ENCODE measurements around the gene GRK3.

Gene GRK3

DNA sequence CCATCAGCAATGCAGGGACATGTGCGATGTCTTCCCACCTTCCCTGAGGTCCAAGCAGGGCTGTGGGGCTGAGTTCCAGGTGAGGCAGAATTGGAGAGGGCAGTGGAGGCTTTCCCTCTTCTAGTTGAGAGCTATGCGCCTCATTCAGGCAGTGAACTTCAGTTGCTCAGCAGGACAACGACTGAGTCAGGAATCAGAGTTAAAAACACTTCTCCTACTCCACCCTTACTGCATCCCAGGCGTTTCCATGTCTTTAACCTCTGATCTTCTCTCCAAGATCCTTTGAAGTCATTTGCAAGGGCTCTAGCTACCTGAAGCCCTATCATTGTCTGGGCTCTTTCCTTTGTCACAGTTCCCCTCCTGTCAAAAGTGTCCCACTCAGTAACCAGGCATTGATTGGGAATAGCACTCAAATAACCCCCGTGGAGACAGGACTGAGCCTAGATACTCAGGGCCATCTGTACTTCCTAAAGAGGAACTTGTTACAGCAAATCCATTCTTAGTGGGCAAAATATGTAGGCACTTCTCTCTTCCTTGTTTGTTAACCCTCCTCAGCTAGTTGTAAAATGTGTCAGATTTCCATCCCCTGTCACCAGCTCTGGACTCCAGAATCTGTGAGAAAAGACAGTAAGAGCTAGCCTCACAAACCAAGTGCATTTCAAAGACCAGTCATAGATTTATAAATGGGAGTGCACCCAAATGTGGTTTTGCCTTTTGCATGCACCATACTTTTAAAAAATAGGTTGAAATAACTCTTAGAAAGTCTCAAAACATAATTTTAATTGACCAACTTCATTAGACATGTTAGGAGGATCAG, 105.0 kb downstream of the GRK3 start:
- no peak for DNase-seq

DNA sequence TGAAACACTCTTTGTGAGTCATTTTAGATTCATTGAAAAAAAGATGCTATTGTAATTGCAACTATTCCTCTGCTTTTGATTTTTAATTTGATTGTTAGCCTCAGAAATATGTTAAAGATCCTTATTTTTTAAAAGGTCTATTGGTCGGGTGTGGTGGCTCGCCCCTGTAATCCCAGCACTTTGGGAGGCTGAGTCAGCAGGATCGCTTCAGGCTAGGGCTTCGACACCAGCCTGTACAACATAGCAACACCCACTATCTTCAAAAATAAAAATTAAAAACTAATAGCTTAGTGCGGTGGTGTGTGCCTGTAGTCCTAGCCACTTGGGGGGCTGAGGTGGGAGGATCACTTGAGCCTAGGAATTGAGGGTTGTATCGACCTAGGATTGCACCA, 105.6 kb downstream of the GRK3 start:
- DNase-seq = no peak

DNA sequence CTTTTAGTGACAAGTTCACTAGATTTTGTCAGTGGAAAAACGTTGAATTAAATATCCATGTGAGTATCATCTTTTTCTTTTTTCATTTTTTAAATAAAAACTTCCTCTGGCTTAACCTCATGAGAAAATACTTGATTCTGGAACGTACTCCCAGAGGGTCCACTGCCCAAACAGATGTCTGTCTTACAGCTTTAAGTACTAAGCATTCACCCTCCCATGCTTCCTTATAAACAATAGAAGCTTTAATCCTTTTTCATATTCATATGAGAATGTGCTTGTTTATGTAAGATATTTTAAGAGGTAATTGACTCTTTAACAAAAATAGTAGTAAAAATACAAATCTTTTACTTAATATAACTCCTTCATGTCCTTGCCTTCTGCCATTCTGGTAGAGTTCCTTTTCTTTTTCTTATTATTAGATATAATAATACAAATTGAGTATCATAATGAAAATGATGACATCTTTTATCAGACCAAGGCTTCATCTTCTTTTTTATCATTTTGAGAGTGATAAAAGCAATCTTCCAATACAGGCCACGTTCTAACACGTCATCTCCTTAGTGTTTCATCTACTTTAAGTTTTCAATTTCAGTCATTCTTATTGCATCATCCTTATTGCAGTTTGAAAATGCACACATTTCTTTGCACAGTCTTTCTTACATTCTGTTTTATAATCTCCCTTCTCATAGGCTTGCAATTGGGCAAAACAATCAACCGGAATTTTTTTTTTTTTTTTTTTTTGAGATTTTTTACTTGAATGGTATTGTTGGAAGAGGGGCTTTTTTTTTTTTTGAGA, 108.0 kb downstream of the GRK3 start:
- no peak for DNase-seq

DNA sequence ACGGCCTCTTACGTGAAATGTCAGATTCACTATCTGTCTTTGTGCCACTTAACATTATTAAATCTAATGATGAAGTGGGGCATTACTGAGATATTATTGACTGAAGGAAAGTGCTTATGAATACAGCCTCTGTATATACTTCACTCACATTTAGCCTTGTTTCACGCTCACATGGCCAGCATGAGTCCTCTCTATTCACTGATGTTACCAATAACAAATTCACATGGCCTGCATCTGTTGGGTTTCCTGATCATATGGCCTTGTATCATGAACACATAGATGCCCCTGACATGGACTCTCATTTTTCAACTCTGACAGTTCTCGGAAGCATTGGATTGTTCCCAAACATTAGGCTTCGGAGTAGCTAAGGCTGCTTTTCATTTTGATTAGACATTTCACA, 109.2 kb downstream of the GRK3 start:
- no peak for DNase-seq

DNA sequence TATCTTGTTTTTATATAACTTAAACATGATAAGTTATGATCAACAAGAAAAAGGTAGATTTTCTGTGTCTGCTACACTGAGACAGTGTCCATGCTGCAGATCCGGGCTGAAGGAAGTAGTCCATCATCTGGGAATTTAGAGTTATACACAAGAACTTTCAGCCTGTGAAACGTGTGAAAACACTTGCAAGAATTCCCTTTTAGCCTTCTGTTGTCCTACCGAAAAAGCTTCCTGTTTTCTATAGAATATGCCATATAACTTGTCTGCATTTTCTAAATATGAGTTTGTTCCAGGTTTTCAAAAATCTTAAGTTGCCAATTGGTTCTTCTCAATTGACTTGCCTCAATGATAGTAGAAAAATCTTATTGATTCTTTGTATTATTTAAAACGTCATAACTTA, 113.2 kb downstream of the GRK3 start:
- DNase-seq = no peak

DNA sequence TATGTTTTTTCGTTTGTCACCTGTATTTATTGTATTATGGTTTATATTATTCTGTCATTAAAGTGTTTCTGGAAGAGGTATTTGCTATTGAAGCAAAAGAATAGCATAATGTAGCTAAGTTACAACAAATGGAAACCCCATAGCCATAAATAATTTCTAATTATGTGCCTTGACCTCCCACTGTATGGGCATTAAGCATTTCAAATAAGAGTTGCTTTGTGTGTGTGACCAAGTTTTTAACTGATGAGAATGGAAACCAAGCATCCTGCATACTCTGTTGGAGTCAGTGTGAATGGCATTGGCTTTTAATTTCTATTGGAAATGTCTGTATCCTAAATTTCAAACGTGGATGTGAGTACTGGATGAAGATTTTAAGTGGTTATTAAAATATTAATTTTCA, 115.6 kb downstream of the GRK3 start:
- no peak for DNase-seq

DNA sequence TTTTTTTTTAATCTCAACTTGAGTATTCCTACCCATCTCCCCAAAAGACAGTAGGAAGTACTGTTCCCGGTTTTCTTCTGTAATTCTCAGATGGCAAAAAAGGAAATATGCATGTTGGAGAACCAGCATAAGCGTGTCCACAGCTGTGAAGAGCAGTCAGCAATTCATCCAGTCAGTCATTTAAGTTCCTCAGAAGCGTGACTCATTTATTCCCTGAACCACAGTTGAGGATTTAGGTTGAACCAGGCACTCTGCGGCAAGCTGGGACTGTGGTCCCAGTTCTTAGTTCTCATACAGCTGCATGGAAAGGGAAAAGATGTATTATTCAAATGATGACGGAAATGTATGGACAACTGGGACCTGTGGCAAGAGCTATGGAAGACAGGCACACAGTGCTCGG, 116.5 kb downstream of the GRK3 start:
- DNase-seq = no peak

DNA sequence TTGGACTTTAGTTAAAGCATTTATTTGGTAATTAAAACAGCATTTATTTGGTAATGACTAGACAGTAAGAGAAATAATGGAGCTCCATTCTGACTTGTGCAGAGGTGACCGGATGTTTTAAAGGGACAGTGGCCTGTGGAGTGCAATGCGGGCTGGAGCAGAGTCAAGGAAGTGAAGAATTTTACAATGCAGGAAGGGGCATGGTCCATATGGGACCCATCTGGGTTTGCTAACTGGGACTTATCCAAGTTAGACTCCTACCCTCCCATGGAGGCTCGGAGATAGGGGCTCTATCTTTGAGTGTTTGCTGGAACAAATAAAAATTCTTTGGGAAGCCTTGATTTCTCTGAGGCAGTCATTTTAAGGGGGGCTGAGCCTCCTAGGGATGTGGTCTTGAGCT, 117.6 kb downstream of the GRK3 start:
- no peak for DNase-seq

DNA sequence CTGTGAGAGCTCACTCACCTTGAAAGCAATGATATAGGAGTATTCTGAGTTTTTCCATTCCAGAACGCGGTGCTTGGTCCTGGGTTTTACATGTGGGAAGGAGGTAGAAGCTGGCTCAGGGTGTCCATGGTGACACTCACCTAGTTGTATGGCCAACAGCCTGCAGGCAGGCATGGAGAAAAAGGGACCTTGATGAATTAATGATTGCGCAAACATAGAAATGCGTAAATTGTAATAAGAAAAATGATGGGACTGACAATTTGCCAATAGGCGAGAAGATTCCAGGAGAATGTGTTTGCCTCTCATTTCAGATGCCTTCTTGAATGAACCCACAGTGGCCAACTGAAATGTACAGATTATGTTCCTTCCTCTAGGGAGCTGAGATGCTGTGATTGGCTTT, 124.2 kb downstream of the GRK3 start:
- DNase-seq = no peak

DNA sequence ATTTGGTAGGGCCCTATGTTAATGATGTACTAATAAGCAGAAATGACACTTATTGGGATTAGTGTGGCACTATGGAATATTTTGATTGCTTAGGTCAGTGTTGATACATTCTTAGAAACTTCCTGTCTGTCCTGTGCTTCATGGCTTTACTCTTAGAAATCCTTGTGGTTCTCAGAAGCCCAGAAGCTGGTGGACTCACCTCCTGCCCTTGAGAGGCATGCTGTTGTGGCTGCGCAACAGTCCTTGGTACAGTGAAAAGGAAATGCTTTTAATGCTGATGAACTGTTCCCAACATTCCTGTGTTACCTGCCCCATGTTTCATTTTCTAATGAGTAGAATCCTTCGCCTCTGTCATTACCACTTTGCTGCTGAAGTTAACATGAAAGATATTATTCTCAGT, 125.2 kb downstream of the GRK3 start:
- DNase-seq = no peak

DNA sequence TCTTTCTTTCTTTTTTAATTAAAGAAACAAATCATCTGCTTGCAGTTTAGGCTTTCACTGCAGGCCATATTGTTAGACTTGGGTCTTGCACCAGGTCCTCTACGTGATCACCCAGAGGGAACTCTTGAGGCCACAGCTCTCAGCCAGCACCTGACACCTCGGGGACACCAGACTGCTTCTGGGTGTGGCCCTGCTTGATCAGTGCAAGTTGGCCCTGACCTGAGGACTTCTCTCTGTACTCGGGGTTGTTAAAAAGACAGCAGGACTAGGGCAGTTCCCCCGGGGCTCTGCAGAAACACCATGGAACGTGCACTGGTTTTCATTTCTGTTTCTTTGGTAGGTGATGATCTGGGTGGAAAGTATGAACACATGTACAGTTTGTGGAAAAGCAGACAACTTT, 126.3 kb downstream of the GRK3 start:
- no peak for DNase-seq

DNA sequence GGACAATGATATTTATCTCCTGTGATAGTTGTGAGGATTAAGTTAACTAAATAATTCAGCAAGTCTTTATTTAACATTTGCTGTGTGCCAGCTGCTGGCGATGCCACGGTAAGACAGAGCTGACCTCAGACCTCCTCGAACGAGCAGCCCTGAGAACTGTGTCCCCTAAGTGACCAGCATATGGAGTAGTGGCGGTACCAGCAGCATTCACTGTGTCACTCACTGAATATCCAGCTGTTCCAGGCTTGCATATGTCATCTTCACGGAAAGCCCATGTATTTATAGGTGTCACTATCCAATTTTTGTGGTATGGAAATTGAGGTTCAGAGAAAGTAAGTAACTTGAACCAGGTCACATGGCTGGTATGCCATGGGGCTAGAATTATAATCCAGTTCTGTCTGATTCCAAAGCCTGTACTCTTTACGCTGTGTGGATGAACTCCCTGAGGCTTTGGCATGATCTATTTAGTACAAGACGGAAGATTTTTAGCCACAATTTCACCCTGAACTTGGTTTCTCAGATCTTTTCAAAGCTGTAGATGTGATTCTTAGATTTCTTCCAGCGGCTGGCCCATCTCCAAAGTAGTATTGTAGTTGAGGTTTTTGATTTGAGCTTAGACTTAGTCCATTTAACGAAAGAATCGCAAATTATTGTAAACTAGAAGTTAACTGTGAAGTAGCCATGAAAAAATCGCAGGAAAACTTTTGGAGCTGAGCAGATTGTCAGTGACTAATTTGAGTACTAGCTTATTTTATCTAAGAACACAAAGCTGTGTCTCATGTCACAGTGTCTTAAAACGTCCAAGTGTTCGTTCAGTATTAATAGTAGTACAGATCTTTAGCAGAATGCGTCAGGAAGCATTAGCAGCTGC, 128.2 kb downstream of the GRK3 start:
- DNase-seq = no peak

DNA sequence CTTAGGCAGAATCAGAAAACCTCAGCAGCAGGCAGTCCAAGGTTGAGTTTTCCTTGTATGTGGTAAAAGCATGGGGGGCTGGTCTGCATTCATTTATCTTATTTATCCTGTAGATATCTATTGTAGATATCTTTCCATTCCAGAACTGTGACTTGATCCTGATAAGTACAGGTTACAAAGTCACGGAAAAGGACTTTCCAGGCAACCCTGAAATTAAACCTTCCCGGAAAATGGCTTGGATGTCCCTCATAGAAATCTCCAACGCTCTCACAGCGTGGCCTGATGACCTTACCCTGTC, 128.7 kb downstream of the GRK3 start:
- DNase-seq = no peak

DNA sequence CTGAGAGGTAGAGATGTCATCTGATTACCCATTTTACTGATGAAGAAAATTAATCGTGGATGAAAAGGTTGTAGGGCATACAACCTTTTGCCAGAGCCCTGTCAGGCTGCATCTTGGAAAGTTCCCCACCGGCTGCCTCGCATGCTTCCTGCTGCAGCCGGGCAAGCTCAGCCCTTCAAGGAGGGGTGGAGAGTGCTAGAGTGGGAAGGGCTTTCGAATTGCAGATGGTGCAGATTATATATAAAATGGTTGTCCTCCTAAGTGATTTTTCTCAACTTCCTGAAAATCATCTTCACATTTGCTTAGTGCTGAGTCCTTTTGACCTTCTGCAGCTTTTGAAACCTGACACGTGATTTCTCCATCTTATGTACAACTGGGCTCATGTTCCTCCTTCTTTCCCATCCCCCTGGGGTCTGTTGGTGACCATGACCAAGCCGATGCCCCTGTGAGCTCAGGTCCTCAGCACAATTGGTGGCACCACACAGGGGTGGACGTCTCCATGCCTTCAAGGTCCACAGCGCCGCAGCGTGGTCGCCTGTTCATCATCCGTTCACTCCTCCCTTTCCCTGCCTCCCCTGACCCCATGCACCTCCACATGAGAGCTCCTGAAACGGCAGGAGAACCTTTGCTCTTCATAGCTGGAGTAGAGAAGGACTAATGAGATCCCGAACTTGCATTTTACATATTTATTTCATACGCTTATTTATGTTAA, 129.9 kb downstream of the GRK3 start:
- no peak for DNase-seq

DNA sequence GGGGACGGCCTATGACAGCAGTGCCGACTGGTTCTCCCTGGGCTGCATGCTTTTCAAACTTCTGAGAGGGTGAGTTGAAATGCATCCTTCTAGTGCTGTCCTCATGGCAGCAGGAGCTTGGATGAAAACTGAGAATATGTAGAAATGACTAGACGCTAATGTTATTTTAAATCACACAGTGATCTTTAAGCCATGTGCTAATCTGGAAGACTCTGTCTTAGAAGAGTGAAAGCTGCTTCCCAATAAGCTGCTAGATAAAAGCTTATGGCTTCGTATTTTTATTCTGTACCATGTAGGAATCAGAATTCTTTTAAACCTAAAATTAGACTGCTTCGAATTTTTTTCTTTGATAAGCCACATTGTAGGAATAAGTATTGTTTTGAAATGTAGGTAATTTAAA, 130.7 kb downstream of the GRK3 start:
- DNase-seq = no peak

DNA sequence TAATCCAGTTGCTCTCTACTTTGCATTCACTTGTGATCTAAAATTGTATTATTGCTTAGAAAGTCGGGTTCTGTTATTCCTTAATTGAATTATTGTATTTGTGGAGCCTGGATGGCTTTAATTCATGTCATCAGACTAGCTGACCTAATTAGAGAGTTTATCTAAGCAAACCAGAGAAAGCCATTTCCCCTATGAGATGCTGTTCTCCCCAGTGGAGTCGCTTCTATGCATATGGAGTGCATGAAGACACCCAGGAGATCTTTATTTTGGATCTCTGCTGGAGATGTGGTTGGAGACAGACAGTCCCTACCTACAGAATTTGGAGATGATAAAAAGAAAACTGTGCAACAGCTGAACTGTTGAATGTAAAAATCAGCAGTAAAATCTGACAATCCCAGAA, 132.3 kb downstream of the GRK3 start:
- DNase-seq = no peak

DNA sequence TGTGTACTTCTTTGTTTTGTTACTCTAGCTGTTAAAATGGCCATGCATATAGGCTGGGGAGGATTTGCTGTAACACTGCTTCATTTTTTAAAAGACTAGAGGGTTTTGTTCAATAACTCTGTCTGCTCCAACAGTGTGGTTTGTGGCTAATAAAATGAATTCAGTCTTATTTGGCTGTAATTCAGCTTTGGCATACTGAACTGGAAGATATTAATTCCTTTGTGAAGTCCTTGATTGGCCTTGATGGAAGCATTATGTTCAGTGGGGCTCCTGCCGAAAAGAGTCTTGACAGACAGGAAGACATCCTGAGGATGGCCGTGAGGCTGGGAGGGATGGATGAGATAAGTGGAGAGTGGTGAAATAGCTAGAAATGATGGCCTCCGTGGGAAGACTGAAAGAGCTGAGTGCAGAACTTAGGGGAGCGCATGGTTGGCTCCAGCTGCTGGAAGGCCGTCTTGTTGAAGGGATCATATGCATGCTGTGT, 132.7 kb downstream of the GRK3 start:
- no peak for DNase-seq

DNA sequence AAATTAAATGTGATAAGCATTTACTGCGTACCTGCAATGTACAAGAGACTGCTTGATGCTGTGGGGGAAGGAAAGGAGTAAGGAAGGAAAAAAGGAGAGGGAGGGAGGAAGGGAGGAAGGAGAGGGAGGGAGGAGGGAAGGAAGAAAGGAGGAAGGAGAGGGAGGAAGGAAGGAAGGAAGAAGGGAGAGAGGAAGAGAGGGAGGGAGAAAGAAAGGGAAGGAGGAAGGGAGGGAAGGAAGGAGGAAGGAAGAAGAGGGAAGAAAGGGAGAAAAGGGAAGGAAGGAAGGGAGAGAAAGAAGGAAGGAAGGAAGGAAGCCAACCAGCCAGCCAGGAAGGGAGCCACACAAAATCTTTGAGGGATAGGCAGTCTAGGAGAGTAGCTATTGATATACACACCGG, 133.5 kb downstream of the GRK3 start:
- no peak for DNase-seq

DNA sequence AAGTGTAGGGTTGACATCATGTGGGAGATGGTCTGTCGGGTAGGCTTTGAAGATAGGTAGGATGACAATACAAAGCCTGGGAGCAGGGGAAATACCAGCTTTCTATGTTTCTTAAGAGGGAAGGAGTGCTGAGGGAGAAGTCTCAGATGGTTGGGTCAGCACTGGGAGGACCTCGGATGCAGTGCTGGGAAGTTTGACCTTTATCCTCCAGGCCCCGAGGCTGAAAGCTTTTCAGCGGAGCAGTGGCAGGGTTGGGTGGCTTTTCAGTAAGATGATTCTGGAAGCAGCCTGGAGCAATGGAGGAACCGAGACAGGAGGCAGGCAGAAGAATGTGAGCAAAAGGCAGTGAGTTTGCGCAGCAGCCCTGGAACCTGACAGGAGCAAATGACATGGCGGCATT, 134.0 kb downstream of the GRK3 start:
- no peak for DNase-seq

DNA sequence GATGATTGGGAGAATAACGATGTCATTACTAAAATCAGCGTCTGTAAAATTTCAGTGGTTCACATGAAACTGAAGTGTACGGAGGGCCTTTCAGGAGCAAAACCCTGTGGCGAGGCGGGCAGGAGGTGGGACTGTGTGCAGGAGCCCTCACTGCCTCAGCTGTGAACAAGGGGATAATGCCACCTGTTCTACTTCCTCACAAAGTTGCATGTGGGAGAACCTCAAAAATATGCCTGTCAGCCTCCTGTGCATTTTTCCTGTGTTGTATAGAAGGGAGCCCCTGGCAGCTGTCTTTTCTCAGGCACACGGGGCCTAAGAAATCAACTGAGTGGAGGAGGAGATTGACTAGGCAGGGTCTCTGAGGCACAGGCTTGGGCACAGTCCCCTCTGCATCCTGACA, 134.5 kb downstream of the GRK3 start:
- DNase-seq = no peak

DNA sequence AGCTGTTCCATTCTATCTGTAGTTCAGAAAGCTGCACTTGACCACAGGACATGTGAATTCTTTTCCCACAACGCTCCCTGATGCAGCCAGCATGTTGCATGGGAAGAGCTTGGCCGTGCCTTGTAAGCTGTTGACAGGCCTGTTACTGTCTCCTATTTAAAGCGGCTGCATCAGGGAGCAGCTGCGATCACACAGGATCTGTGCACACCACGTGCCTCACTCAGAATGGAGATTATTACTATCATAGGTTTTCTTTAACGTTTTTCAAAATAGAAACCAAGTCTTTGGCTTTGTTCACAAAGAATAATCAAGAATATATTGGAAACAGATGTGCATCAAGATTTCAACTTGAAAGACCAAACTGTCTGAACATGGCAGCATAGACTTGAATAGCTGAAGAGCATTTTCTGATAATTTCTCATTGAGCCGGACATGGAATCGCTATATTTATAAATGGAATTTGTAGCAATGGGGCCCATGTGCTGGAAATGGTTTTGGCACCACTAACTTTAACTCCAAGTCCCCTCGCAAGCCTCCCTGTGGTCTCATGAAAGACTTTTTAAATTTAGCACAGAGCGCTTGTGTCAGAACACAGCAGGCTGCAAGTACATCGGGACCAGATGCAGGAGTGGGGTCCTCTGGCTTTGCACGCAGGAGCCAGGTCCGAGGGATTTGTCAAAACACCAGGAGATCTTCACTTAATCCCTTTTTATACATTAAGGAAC, 136.7 kb downstream of the GRK3 start:
- peak; percentile 5 for DNase-seq

DNA sequence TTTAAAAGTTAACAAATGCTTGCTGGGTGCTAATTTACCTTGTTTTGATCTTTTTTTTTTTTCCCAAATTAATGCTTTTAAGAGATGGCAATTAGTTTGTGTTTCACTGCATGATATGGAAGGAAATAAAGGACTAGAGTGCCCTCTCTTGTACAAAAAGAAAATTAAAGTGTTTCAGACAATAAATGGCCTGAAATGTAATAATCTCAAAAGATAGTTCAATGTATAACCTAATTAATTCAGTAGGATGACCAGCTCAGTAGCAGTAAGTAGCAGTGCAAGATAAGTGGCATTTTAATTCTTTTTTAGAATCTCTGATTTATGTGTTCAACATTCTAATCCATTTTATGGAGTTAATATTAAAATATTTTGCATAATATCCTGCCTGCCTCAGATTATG, 137.6 kb downstream of the GRK3 start:
- DNase-seq = peak; percentile 11

Measured in NCI-H510A treated with DMSO at 0.1 percent for 48 hours (cell line).